ENCODE data around the gene FYN.

Gene FYN

GRCh38 chr6:111717621-111718020, 155.6 kb downstream of the FYN start:
- Mint-ChIP-seq H3K9me3 (no peaks in the 10 kb centered on the region), H3K27me3 (ENCODE audit: low read depth) (no peaks in the 10 kb centered on the region), H3K36me3 (ENCODE audit: low read depth) (peaks cover 49% of the 10 kb centered on the region), H3K4me3 (no peak overlapping the region), H3K27ac (peak overlapping the region in 1 of 3 experiments; percentile 81), H3K4me1 (peaks cover 58% of the 10 kb centered on the region)
- TF ChIP-seq CTCF (IDR thresholded peaks at IDR 0.05; ENCODE audit: unreplicated experiment in 3 of 3), result no peak

GRCh38 chr6:111716325-111716724, 156.9 kb downstream of the FYN start:
- Mint-ChIP-seq H3K4me3 (no peak overlapping the region), H3K36me3 (ENCODE audit: low read depth) (peaks cover 49% of the 10 kb centered on the region), H3K4me1 (peaks cover 60% of the 10 kb centered on the region), H3K27me3 (ENCODE audit: low read depth) (no peaks in the 10 kb centered on the region), H3K27ac (no peak overlapping the region), H3K9me3 (no peaks in the 10 kb centered on the region)
- TF ChIP-seq CTCF (IDR thresholded peaks at IDR 0.05; ENCODE audit: unreplicated experiment in 3 of 3), result no peak

- H3K27ac Mint-ChIP-seq, result peak overlapping the region; percentile 9 to 73 (median 15)
- peaks cover 64% of the 10 kb centered on the region for H3K4me1 Mint-ChIP-seq
- H3K9me3 Mint-ChIP-seq, result no peaks in the 10 kb centered on the region
- H3K36me3 Mint-ChIP-seq (ENCODE audit: low read depth), result peaks cover 42% of the 10 kb centered on the region
- no peak overlapping the region for H3K4me3 Mint-ChIP-seq
- no peak for TF ChIP-seq CTCF (IDR thresholded peaks at IDR 0.05; ENCODE audit: unreplicated experiment in 3 of 3)
- no peaks in the 10 kb centered on the region for H3K27me3 Mint-ChIP-seq (ENCODE audit: low read depth)
These were observed 157.9 kb downstream of the FYN start for GRCh38 chr6:111715321-111715720.

- TF ChIP-seq CTCF (IDR thresholded peaks at IDR 0.05; ENCODE audit: unreplicated experiment in 3 of 3), result no peak
- Mint-ChIP-seq H3K4me3 (no peak overlapping the region), H3K4me1 (peaks cover 71% of the 10 kb centered on the region), H3K27me3 (ENCODE audit: low read depth) (no peaks in the 10 kb centered on the region), H3K9me3 (no peaks in the 10 kb centered on the region), H3K27ac (peak overlapping the region; percentile 15 to 73 (median 64)), H3K36me3 (ENCODE audit: low read depth) (peaks cover 37% of the 10 kb centered on the region)
These were observed 158.6 kb downstream of the FYN start for GRCh38 chr6:111714416-111715270.

GRCh38 chr6:111713811-111714210, 159.4 kb downstream of the FYN start:
- Mint-ChIP-seq H3K9me3 (no peaks in the 10 kb centered on the region), H3K27ac (peak overlapping the region; percentile 64 to 90 (median 73)), H3K4me3 (no peak overlapping the region), H3K4me1 (peaks cover 66% of the 10 kb centered on the region), H3K27me3 (ENCODE audit: low read depth) (no peaks in the 10 kb centered on the region), H3K36me3 (ENCODE audit: low read depth) (peaks cover 29% of the 10 kb centered on the region)
- TF ChIP-seq CTCF (IDR thresholded peaks at IDR 0.05; ENCODE audit: unreplicated experiment in 3 of 3), result no peak

- no peaks in the 10 kb centered on the region for H3K9me3 Mint-ChIP-seq
- peaks cover 60% of the 10 kb centered on the region for H3K4me1 Mint-ChIP-seq
- no peak overlapping the region for H3K4me3 Mint-ChIP-seq
- H3K27me3 Mint-ChIP-seq (ENCODE audit: low read depth), result no peaks in the 10 kb centered on the region
- H3K27ac Mint-ChIP-seq, result peak overlapping the region; percentile 57 to 90 (median 73)
- no peak for TF ChIP-seq CTCF (IDR thresholded peaks at IDR 0.05; ENCODE audit: unreplicated experiment in 3 of 3)
- peaks cover 24% of the 10 kb centered on the region for H3K36me3 Mint-ChIP-seq (ENCODE audit: low read depth)
These were observed 160.0 kb downstream of the FYN start for GRCh38 chr6:111713236-111713635.

All from nephron (organoid).